Smooth muscle cell of the brain vasculature (primary cell): ENCODE measurements around the gene PCSK5.
"Not testable (repeated sequence)": the region's sequence is repeated elsewhere in the genome, so short reads cannot be mapped to it uniquely, and the experiment has no call there.

Experiments used
- DNase-seq: peaks from one replicate; pipeline ENCODE4 v3.0.0-alpha.2; 2012; ENCODE audit warnings: low read depth, low spot score

PCSK5 gene

GRCh38 chr9:75889977-75890471, 449 bp upstream of the PCSK5 start:
- DNase-seq: no peak

- no peak for DNase-seq
Measured at GRCh38 chr9:75891277-75891741, 836 bp downstream of the PCSK5 start.

DNA sequence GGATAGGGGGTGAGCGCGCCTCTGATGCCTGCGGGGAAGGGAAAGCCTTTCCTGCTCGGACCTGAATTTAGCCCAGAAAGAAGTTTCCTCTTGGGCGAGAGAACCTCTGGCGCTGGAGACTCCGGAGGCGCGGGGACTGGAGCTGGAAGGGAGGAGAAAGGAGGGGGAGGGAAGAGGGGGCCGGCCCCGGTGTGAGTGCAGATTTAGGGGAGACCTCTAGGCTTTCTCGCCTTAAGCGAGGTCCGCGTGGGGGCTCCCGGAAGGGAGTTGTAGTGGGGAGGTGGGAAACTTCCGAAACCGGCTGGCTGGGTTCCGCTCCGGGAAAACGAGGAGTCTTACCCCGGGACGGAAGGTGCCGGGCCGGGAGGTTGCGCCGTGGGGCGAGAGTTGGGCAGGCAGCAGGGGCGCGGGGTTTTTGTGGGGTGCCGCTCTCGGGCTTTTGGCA, 1.3 kb downstream of the PCSK5 start:
- DNase-seq: no peak

- no peak for DNase-seq
Measured at GRCh38 chr9:75892216-75892911, 1.9 kb downstream of the PCSK5 start.

- no peak for DNase-seq
Measured at GRCh38 chr9:75893106-75893505, 2.6 kb downstream of the PCSK5 start.

- DNase-seq: no peak
Measured at GRCh38 chr9:75894566-75894965, 4.1 kb downstream of the PCSK5 start.

GRCh38 chr9:75895112-75895511, 4.6 kb downstream of the PCSK5 start:
- no peak for DNase-seq

DNA sequence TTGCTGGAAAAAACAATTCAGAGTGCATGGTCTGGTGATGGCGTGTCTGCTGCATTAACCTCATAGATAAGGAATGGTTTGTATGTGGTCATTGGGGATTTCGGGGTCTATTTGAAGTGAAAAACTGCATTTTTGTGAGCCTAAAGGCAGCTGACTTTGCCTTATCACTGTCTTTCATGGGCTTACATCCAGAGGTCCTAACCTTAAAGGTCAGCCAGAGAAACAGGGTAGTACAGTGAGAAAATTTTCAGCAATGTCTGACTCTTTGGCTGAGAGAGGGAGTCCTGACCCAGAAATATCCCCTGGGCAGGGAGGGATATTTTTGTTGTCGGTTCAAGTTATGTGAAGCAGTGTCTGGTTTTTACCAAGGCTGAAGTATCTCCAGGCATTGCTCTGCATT, 5.7 kb downstream of the PCSK5 start:
- DNase-seq: no peak

GRCh38 chr9:75900893-75901524, 10.5 kb downstream of the PCSK5 start:
- not testable (repeated sequence) for DNase-seq

GRCh38 chr9:75903785-75904360, 13.4 kb downstream of the PCSK5 start:
- DNase-seq: no peak

- no peak for DNase-seq
Measured at GRCh38 chr9:75904364-75904763, 13.9 kb downstream of the PCSK5 start.

GRCh38 chr9:75906531-75906930, 16.1 kb downstream of the PCSK5 start:
- no peak for DNase-seq

- no peak for DNase-seq
Measured at GRCh38 chr9:75907329-75907728, 16.9 kb downstream of the PCSK5 start.

GRCh38 chr9:75907923-75908322, 17.4 kb downstream of the PCSK5 start:
- DNase-seq: no peak

DNA sequence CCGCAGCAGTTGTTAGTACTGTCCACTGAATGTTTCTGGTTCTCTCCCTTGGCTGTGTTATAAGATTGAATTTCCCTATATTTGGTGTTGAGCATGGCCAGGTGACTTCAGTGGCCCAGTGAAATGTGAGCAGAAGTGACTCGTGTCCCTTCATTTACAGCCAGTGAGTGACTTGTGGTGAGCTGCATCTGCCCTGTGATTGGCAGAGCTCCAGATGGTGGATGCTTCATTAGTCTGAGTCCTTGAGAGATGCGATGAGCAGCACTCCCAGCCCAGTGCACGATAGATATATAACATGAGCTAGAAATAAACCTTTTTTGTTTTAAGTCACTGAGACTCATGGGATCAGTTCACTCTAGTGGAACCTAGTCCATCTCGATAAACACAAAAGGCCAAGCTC, 19.3 kb downstream of the PCSK5 start:
- no peak for DNase-seq

- DNase-seq: no peak
Measured at GRCh38 chr9:75910731-75911130, 20.3 kb downstream of the PCSK5 start.

DNA sequence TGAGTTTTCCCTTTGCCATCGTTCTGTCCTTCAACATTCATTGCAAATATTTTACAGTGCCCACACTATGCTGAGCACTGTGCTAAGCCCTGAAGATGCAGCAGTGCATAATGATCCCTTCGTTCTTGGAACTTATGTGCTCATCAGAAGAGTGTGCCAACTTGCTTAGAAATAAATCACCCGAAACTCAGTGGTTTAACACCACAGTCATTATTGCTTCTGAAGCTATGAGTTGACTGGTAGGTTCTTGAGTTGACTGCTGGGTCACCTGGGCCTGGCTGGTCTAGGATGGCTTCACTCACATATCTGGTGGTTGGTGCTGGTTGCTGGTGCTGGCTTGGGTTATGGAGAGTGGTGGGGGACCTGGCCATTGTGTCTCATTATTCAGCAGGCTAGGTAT, 20.9 kb downstream of the PCSK5 start:
- DNase-seq: no peak

GRCh38 chr9:75912951-75913350, 22.5 kb downstream of the PCSK5 start:
- DNase-seq: no peak

DNA sequence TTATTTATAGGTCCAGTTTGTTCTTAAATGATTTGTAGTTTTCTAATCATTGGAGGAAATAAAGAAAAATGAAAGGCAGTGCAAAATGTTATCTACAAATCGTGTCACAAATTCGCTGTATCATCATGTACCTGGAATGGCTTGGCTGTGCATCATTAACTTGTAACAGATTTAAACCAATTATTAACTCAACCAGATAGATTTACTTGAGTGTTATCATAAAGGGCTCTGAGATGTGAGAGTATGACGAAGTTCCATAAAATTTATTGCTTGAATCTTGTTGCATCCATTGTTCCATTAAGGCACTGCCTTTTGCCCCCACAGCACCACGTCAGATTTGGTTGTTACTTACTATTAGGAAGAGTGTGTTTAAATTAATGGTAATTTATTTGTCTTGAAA, 23.5 kb downstream of the PCSK5 start:
- no peak for DNase-seq

GRCh38 chr9:75914883-75915452, 24.5 kb downstream of the PCSK5 start:
- no peak for DNase-seq

DNA sequence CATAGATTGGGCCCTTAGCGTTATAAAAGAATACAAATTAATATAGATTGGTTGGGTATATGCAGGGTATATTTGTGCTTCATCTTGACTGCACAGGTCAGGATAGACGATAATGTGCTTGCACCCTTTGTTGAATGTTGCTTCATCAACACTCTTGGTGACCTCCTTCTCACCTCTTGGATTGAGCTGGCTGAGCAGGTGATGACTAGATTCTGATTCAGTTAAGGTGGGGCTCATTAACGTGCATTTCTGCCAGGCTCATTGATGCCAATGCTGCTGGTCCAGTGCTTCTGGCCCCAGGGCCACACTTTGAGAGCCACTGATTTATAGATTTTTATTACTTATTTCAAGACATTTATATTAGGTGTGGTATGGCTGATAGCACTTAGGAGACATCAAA, 27.7 kb downstream of the PCSK5 start:
- DNase-seq: no peak

DNA sequence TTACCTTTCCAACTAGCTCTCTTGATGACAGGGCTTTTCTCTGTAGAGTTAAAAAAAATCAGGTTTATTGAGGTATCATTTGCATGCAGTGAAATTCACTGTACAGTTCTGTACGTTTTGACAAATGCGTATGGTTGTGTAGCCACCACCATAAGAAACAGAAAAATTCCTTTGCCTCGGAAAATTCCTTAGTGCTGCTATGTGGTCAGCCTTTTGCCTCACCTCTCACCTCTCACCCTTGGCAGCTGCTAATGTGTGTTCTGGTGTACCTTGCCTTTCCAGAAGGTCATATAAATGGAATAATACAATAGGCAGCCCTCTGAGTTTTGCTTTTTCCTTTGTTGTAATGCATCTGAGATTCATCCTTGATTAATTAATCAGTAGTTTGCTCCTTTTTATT, 28.4 kb downstream of the PCSK5 start:
- no peak for DNase-seq
